Adrenal gland (tissue), 12 donors: Measurements from ENCODE around the gene FHOD3. TPM values are rescaled to one million over a fixed set of nuclear protein-coding genes. Genes with fewer than 3 reads are reported as not detected.

Source experiments
- DNase-seq, 7 donors: peaks; one replicate each; pipeline ENCODE4 v3.0.0-alpha.2; 2019 to 2020
- H3K27ac ChIP-seq, 5 donors: fragments of 200-600 bp; sonication (generic) in 4 of 5; 1 replicate in 3 of 5; 2 replicates in 2 of 5; pipeline versions ENCODE4 v1.5.1 to v1.8.0; 2016 to 2020; ENCODE audit warnings: mild to moderate bottlenecking in 1 of 5
- H3K27me3 ChIP-seq: fragments of 200-600 bp; 2 replicates; pipeline ENCODE4 v1.8.0; 2021
- H3K36me3 ChIP-seq, 2 donors: fragments of 200-600 bp; replicated peaks in 1 of 2; 1 replicate in 1 of 2; 2 replicates in 1 of 2; pipeline versions ENCODE4 v1.5.1 to v1.8.0; 2018 to 2022
- H3K4me1 ChIP-seq, 2 donors: fragments of 200-600 bp; replicated peaks in 1 of 2; 1 replicate in 1 of 2; 2 replicates in 1 of 2; pipeline versions ENCODE4 v1.5.1 to v1.8.0; 2018 to 2021
- H3K4me3 ChIP-seq, 4 donors: fragments of 200-600 bp; sonication (generic) in 3 of 4; one replicate each; pipeline ENCODE4 v1.5.1; 2016 to 2018
- H3K9me3 ChIP-seq, 3 donors: fragments of 200-600 bp; sonication (generic) in 1 of 3; replicated peaks in 1 of 3; 1 replicate in 2 of 3; 2 replicates in 1 of 3; pipeline versions ENCODE4 v1.5.1 to v1.8.0; 2016 to 2021
- CTCF ChIP-seq, 6 experiments: fragments of 450-650 bp in 4 of 6; fragments of 200-600 bp in 2 of 6; sonication (generic) in 1 of 6; IDR thresholded peaks; 1 replicate in 5 of 6; 2 replicates in 1 of 6; pipeline versions ENCODE4 v1.5.1 to v1.8.0; 2016 to 2021; ENCODE audit warnings: antibody characterized with exemption in 6 of 6, mild to moderate bottlenecking in 2 of 6, moderate library complexity in 1 of 6
- POLR2A ChIP-seq, 2 donors: fragments of 450-650 bp; IDR thresholded peaks; one replicate each; pipeline ENCODE4 v1.6.1; 2017; ENCODE audit warnings: antibody characterized with exemption in 2 of 2, mild to moderate bottlenecking in 2 of 2, moderate library complexity in 1 of 2
- WGBS, 4 donors: extraction: QIAGEN DNeasy Blood & Tissue Kit in 2 of 4; methylation state at CpG; one replicate each; pipeline versions ENCODE4 v1.1.5 to v1.1.7; 2013 to 2017; 5-methylcytosine and 5-hydroxymethylcytosine counted together
- intact Hi-C, 2 donors: fragments of 100-400 bp; cut with DNase I; formaldehyde crosslinking; loops; one replicate each; pipeline versions ENCODE4 v1.14.1 to v1.15.0; 2022 to 2023
- polyA plus RNA-seq, 3 donors: library from polyadenylated mRNA; stranded (reverse); fragments of 200-250 nt in 2 of 3; fragments of 350-450 nt in 1 of 3; fragmentation: Illumina TruSeq in 1 of 3; extraction: RNeasy Lipid Tissue Mini Kit (QIAGEN cat#74804) in 1 of 3; gene quantifications; one replicate each; pipeline ENCODE4 v1.2.3, GENCODE V29; 2013 to 2014
- total RNA-seq, 9 donors: library from RNA; depleted of rRNA in 4 of 9; stranded (reverse); fragments of >200 nt in 4 of 9; fragments of 120-200 nt in 1 of 9; fragmentation: NEBNext Ultra II Directional in 1 of 9; extraction: Animal tissue kit (Norgen Biotek cat#: 25700) in 1 of 9; gene quantifications; one replicate each; pipeline versions ENCODE4 v1.1.0 to v1.2.4, GENCODE V29; 2013 to 2023
- donor health status: healthy with polysubstance abuse.
- donor health status: Bipolar disorder and iron deficiency.
- donor health status: DM: yes; HTN: yes; CAD: no.
- donor health status: DM: no; HTN: no; CAD: no.
- donor health status: DM: no; HTN: no; CAD: no.
- donor health status: DM: yes; HTN: yes; CAD: no.

The FHOD3 gene
- total and polyA plus RNA-seq, 12 donors = 17.5 to 87.9 (median 48.5) TPM

GRCh38 chr18:36675542-36675941 is 378.0 kb downstream of the FHOD3 start:
- intact Hi-C loops = no loop called here
- Histone ChIP-seq H3K27me3 (no peaks in the 10 kb centered on the region), H3K9me3 (peaks cover 0 to 6% (median 5%) of the 10 kb centered on the region in 3 donors), H3K36me3 (no peaks in the 10 kb centered on the region), H3K4me3 (no peak overlapping the region), H3K4me1 (peaks cover 15 to 19% of the 10 kb centered on the region in 2 donors), H3K27ac (no peak overlapping the region)
- TF ChIP-seq CTCF (IDR thresholded peaks at IDR 0.05) = no peak
- TF ChIP-seq POLR2A (IDR thresholded peaks at IDR 0.05) = no peak
- WGBS, 4 donors = 85 to 95% (median 90%) methylated on average over 2 of the region's 2 CpGs
- no peak for DNase-seq

GRCh38 chr18:36676629-36677028 is 379.1 kb downstream of the FHOD3 start:
- TF ChIP-seq CTCF (IDR thresholded peaks at IDR 0.05) (no peak), POLR2A (IDR thresholded peaks at IDR 0.05) (no peak)
- WGBS, 4 donors = 0% methylated on average over 1 of the region's 1 CpG
- Histone ChIP-seq H3K27ac (no peak overlapping the region), H3K27me3 (no peaks in the 10 kb centered on the region), H3K9me3 (peaks cover 0 to 6% (median 5%) of the 10 kb centered on the region in 3 donors), H3K36me3 (no peaks in the 10 kb centered on the region), H3K4me3 (no peak overlapping the region), H3K4me1 (peaks cover 10 to 19% of the 10 kb centered on the region in 2 donors)
- intact Hi-C loops = no loop called here
- DNase-seq = no peak

GRCh38 chr18:36680042-36680441 is 382.5 kb downstream of the FHOD3 start:
- Histone ChIP-seq H3K4me1 (no peaks in the 10 kb centered on the region), H3K27ac (no peak overlapping the region), H3K9me3 (peaks cover 0 to 6% (median 5%) of the 10 kb centered on the region in 3 donors), H3K36me3 (no peaks in the 10 kb centered on the region), H3K27me3 (no peaks in the 10 kb centered on the region), H3K4me3 (no peak overlapping the region)
- intact Hi-C loops = no loop called here
- TF ChIP-seq POLR2A (IDR thresholded peaks at IDR 0.05) (no peak), CTCF (IDR thresholded peaks at IDR 0.05) (no peak)
- no peak for DNase-seq

GRCh38 chr18:36685580-36685979 is 388.1 kb downstream of the FHOD3 start:
- Histone ChIP-seq H3K9me3 (no peaks in the 10 kb centered on the region), H3K27me3 (no peaks in the 10 kb centered on the region), H3K36me3 (no peaks in the 10 kb centered on the region), H3K27ac (no peak overlapping the region), H3K4me3 (no peak overlapping the region), H3K4me1 (no peaks in the 10 kb centered on the region)
- TF ChIP-seq CTCF (IDR thresholded peaks at IDR 0.05) (no peak), POLR2A (IDR thresholded peaks at IDR 0.05) (no peak)
- WGBS, 4 donors = 94 to 100% (median 96%) methylated on average over 2 of the region's 2 CpGs
- no peak for DNase-seq
- intact Hi-C loops = loop anchor here in 1 of 2 donors (5.0 kb wide), 1 partner anchor 77 kb away; no protein-coding TSS in a partner anchor
